Uterus (tissue), 2 donors: ENCODE measurements around the gene RGL1.

Experiments used
- CTCF ChIP-seq, 4 experiments: fragments of 200-600 bp in 2 of 4; fragments of 450-650 bp in 2 of 4; sonication (generic) in 2 of 4; IDR thresholded peaks; one replicate each; pipeline ENCODE4 v1.5.1; 2016 to 2019; ENCODE audit warnings: antibody characterized with exemption in 4 of 4, mild to moderate bottlenecking in 2 of 4, moderate library complexity in 1 of 4
- POLR2A ChIP-seq, 2 donors: fragments of 450-650 bp; IDR thresholded peaks; one replicate each; pipeline ENCODE4 v1.6.1; 2016; ENCODE audit warnings: antibody characterized with exemption in 2 of 2, mild to moderate bottlenecking in 1 of 2, moderate library complexity in 1 of 2

GRCh38 chr1:183970516-183971300, 165.8 kb downstream of the RGL1 start:
- TF ChIP-seq CTCF (IDR thresholded peaks at IDR 0.05) (no peak), POLR2A (IDR thresholded peaks at IDR 0.05) (no peak)
